ENCODE measurements around the gene IGLON5.

DNA sequence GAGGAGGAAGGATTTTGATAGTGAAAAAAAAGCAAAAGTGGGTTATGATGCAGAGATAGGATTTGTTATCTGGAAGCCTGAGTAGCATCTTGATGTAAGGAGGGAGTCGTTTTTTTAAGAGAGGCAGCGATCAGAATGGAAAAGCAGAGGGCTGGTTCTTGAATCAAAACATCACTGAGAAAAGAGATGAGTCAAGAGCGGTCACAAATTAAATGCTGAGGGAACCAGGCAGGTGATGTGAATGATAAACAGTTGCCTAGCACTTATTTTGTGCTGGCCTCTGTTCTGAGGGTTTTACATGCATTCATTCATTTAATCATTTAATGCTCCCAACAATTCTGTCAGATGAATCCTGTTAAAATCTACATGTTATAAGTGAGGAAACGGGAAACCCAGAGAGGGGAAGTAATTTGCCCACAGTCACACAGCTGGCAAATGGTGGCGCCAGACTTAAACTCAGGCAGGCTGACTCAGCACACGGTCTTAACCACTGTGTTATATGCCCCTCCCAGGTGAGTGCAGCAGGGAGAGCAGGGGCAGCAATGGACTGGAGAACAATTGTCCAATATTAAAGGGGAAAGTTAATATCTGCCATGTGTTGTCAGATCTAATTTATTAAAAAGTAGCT lies 39.1 kb upstream of the IGLON5 start:
- no peak for TF ChIP-seq POLR2A (IDR thresholded peaks at IDR 0.05; ENCODE audit: low read depth, low read length)
- no peak for TF ChIP-seq POLR2AphosphoS5 (IDR thresholded peaks at IDR 0.05; ENCODE audit: low read depth, low read length)
- TF ChIP-seq TAF1 (IDR thresholded peaks at IDR 0.05; ENCODE audit: low read depth, low read length) = no peak

Data from GM12891 (cell line).